PC-9 (cell line): ENCODE results near the gene NOTCH4. TPM values are rescaled to one million over a fixed set of nuclear protein-coding genes. Genes with fewer than 3 reads are reported as not detected.

Experiments
- BruUV-seq: library from RNA; stranded (reverse); fragments of 400-500 nt; replicated peaks from 2 replicates; lab custom pipeline; 2021; lab: Mats Ljungman, UMichigan
- CTCF ChIA-PET: fragments of 300-600 bp; sonication (Branson Sonifier 250); formaldehyde crosslinking; loops from one replicate; lab custom pipeline; 2022; ENCODE audit warnings: antibody characterized with exemption; lab: Charles Lee
- POLR2A ChIA-PET: fragments of 300-600 bp; sonication (Branson Sonifier 250); formaldehyde crosslinking; loops from one replicate; lab custom pipeline; 2022; ENCODE audit warnings: antibody characterized with exemption; ENCODE audit not compliant: unreplicated experiment; lab: Charles Lee
- DNase-seq, 2 experiments: peaks; one replicate each; pipeline versions ENCODE4 v3.0.0 to v3.0.0-alpha.2; 2015 to 2022; ENCODE audit warnings: mixed read lengths in 1 of 2
- H2AFZ ChIP-seq: fragments of 200-600 bp; sonication (generic); 2 replicates; pipeline ENCODE4 v1.8.1; 2017; ENCODE audit warnings: antibody characterized with exemption
- H3F3A ChIP-seq: fragments of 200-600 bp; sonication (generic); 2 replicates; pipeline ENCODE4 v1.8.1; 2017; ENCODE audit warnings: antibody characterized with exemption, mild to moderate bottlenecking, low read depth; ENCODE audit not compliant: insufficient read depth
- H3K27ac ChIP-seq: fragments of 200-600 bp; sonication (generic); 2 replicates; pipeline ENCODE4 v1.6.1; 2016; ENCODE audit warnings: mixed run types
- H3K27me3 ChIP-seq: fragments of 200-600 bp; sonication (generic); 2 replicates; pipeline ENCODE4 v1.6.1; 2016; ENCODE audit warnings: low read depth, mixed run types; ENCODE audit not compliant: insufficient read depth
- H3K36me3 ChIP-seq: fragments of 200-600 bp; sonication (generic); 2 replicates; pipeline ENCODE4 v1.6.1; 2016; ENCODE audit warnings: low read depth, mixed run types
- H3K4me1 ChIP-seq: fragments of 200-600 bp; sonication (generic); replicated peaks from 2 replicates; pipeline ENCODE4 v1.6.1; 2016; ENCODE audit warnings: mixed run types; ENCODE audit not compliant: insufficient read depth
- H3K4me2 ChIP-seq: fragments of 200-600 bp; sonication (generic); 2 replicates; pipeline ENCODE4 v1.6.1; 2017; ENCODE audit warnings: mixed run types
- H3K4me3 ChIP-seq: fragments of 200-600 bp; sonication (generic); 2 replicates; pipeline ENCODE4 v1.6.1; 2016; ENCODE audit warnings: mixed run types
- H3K79me2 ChIP-seq: fragments of 200-600 bp; sonication (generic); 2 replicates; pipeline ENCODE4 v1.6.1; 2017; ENCODE audit warnings: low read depth, mixed run types
- H3K9me2 ChIP-seq: fragments of 200-600 bp; sonication (generic); 2 replicates; pipeline ENCODE4 v1.8.1; 2017; ENCODE audit warnings: mild to moderate bottlenecking; ENCODE audit not compliant: insufficient read depth
- H3K9me3 ChIP-seq: fragments of 200-600 bp; sonication (generic); 2 replicates; pipeline ENCODE4 v1.8.1; 2016; ENCODE audit warnings: low read depth; ENCODE audit not compliant: insufficient read depth
- H4K20me1 ChIP-seq: fragments of 200-600 bp; sonication (generic); 2 replicates; pipeline ENCODE4 v1.8.1; 2017; ENCODE audit not compliant: insufficient read depth
- EZH2 ChIP-seq: fragments of 200-600 bp; sonication (generic); IDR thresholded peaks from 2 replicates; pipeline ENCODE4 v1.8.0; 2017; ENCODE audit warnings: antibody characterized with exemption, low read depth
- intact Hi-C: fragments of 100-400 bp; cut with micrococcal nuclease; formaldehyde crosslinking; loops from one replicate; pipeline ENCODE4 v1.10.0; 2022; ENCODE audit not compliant: unreplicated experiment
- total RNA-seq: library from RNA; stranded (reverse); gene quantifications from 2 replicates; pipeline ENCODE4 v1.2.3, GENCODE V29; 2021
- TF ChIP-seq, protein P1 (sequence below): fragments of 200-600 bp; sonication (generic); conservative IDR thresholded peaks from 2 replicates; pipeline ENCODE4 v1.6.1; 2017; ENCODE audit warnings: mixed run types, antibody characterized with exemption, mild to moderate bottlenecking, moderate library complexity

The NOTCH4 gene
- total RNA-seq, 1 experiment from 2014 or later: 1.5 TPM

GRCh38 chr6:32216285-32216684 lies 7.6 kb downstream of the NOTCH4 start:
- no peaks in the 10 kb centered on the region for H3K79me2 ChIP-seq
- H2AFZ ChIP-seq: no peak overlapping the region
- H3F3A ChIP-seq: no peaks in the 10 kb centered on the region
- no peaks in the 10 kb centered on the region for H3K9me3 ChIP-seq
- TF ChIP-seq, protein P1, sequence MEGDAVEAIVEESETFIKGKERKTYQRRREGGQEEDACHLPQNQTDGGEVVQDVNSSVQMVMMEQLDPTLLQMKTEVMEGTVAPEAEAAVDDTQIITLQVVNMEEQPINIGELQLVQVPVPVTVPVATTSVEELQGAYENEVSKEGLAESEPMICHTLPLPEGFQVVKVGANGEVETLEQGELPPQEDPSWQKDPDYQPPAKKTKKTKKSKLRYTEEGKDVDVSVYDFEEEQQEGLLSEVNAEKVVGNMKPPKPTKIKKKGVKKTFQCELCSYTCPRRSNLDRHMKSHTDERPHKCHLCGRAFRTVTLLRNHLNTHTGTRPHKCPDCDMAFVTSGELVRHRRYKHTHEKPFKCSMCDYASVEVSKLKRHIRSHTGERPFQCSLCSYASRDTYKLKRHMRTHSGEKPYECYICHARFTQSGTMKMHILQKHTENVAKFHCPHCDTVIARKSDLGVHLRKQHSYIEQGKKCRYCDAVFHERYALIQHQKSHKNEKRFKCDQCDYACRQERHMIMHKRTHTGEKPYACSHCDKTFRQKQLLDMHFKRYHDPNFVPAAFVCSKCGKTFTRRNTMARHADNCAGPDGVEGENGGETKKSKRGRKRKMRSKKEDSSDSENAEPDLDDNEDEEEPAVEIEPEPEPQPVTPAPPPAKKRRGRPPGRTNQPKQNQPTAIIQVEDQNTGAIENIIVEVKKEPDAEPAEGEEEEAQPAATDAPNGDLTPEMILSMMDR: no peak
- no peak for TF ChIP-seq EZH2
- DNase-seq: no peak
- ChIA-PET POLR2A (no interaction called here), CTCF (no interaction called here)
- H3K27me3 ChIP-seq: peaks cover 74% of the 10 kb centered on the region
- no peak overlapping the region for H3K4me2 ChIP-seq
- no peaks in the 10 kb centered on the region for H3K9me2 ChIP-seq
- no TSS peak for BruUV-seq
- H3K27ac ChIP-seq: no peak overlapping the region
- no peak overlapping the region for H3K4me3 ChIP-seq
- no peaks in the 10 kb centered on the region for H4K20me1 ChIP-seq
- H3K4me1 ChIP-seq: no peaks in the 10 kb centered on the region
- intact Hi-C loops: no loop called here
- H3K36me3 ChIP-seq: no peaks in the 10 kb centered on the region

GRCh38 chr6:32215617-32216016 lies 8.2 kb downstream of the NOTCH4 start:
- ChIA-PET CTCF (no interaction called here), POLR2A (no interaction called here)
- no peak overlapping the region for H3K4me2 ChIP-seq
- no peak for TF ChIP-seq EZH2
- TF ChIP-seq, protein P1: no peak
- H3K27me3 ChIP-seq: peaks cover 67% of the 10 kb centered on the region
- H3K36me3 ChIP-seq: no peaks in the 10 kb centered on the region
- no peaks in the 10 kb centered on the region for H3K4me1 ChIP-seq
- H3K79me2 ChIP-seq: no peaks in the 10 kb centered on the region
- DNase-seq: no peak
- no peaks in the 10 kb centered on the region for H3K9me2 ChIP-seq
- H3K27ac ChIP-seq: no peak overlapping the region
- H3K9me3 ChIP-seq: no peaks in the 10 kb centered on the region
- intact Hi-C loops: no loop called here
- no peaks in the 10 kb centered on the region for H4K20me1 ChIP-seq
- no peak overlapping the region for H3K4me3 ChIP-seq
- BruUV-seq: no TSS peak
- H2AFZ ChIP-seq: no peak overlapping the region
- no peaks in the 10 kb centered on the region for H3F3A ChIP-seq

DNA sequence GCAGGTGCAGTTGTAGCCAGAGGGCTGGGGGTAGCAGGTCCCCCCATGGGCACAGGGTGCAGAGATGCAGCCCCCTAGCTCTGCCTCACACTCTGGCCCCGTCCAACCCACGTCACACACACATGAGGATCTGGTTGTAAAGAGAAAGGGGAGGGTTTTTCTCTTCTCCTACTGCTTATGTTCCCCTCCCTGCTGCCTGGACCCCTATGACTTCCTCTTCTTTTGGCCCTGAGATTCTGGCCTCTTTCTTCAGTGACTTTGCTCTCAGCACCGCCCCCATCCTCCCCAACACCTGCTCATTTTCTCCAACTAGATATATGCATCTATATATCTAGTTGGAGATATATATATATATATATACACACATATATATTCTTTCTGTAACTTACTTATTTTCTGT lies 9.7 kb downstream of the NOTCH4 start:
- no peak for DNase-seq
- TF ChIP-seq EZH2: no peak
- TF ChIP-seq, protein P1: no peak
- Histone ChIP-seq H3K27ac (no peak overlapping the region), H3K4me3 (no peak overlapping the region), H3K9me3 (no peaks in the 10 kb centered on the region), H3K27me3 (peaks cover 52% of the 10 kb centered on the region), H3K36me3 (no peaks in the 10 kb centered on the region), H2AFZ (no peak overlapping the region), H3K4me1 (no peaks in the 10 kb centered on the region), H3F3A (no peaks in the 10 kb centered on the region), H3K4me2 (no peak overlapping the region), H4K20me1 (no peaks in the 10 kb centered on the region), H3K79me2 (no peaks in the 10 kb centered on the region), H3K9me2 (no peaks in the 10 kb centered on the region)
- CTCF ChIA-PET: no interaction called here
- BruUV-seq: no TSS peak
- intact Hi-C loops: no loop called here
- POLR2A ChIA-PET: no interaction called here
